C4-2B (cell line): ENCODE data around the gene KCNMA1.

Experiments
- ZFX ChIP-seq: fragments of 450-650 bp; IDR thresholded peaks from 2 replicates; pipeline ENCODE4 v1.6.1; 2017
- TF ChIP-seq, protein P1 (sequence below): fragments of 450-650 bp; conservative IDR thresholded peaks from 2 replicates; pipeline ENCODE4 v1.5.1; 2017; ENCODE audit warnings: mild to moderate bottlenecking

GRCh38 chr10:77408259-77408658 is 229.3 kb downstream of the KCNMA1 start:
- TF ChIP-seq, protein P1, sequence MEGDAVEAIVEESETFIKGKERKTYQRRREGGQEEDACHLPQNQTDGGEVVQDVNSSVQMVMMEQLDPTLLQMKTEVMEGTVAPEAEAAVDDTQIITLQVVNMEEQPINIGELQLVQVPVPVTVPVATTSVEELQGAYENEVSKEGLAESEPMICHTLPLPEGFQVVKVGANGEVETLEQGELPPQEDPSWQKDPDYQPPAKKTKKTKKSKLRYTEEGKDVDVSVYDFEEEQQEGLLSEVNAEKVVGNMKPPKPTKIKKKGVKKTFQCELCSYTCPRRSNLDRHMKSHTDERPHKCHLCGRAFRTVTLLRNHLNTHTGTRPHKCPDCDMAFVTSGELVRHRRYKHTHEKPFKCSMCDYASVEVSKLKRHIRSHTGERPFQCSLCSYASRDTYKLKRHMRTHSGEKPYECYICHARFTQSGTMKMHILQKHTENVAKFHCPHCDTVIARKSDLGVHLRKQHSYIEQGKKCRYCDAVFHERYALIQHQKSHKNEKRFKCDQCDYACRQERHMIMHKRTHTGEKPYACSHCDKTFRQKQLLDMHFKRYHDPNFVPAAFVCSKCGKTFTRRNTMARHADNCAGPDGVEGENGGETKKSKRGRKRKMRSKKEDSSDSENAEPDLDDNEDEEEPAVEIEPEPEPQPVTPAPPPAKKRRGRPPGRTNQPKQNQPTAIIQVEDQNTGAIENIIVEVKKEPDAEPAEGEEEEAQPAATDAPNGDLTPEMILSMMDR = no peak
- TF ChIP-seq ZFX = no peak
